Astrocyte of the cerebellum (primary cell): Measurements from ENCODE around the gene HIPK2.

ENCODE experiments used
- DNase-seq: peaks from one replicate; pipeline ENCODE4 v3.0.0-alpha.2; 2011; ENCODE audit warnings: low read depth
- H3K4me3 ChIP-seq: 2 replicates; pipeline ENCODE4 v1.5.1; 2011; ENCODE audit warnings: mild to moderate bottlenecking, low read depth, low read length, moderate library complexity
- CTCF ChIP-seq: IDR thresholded peaks from 2 replicates; pipeline ENCODE4 v1.5.1; 2012; ENCODE audit warnings: low read length, low read depth, moderate library complexity, mild to moderate bottlenecking; ENCODE audit errors: missing control alignments
- in situ Hi-C: cut with HindIII; loops from 2 replicates; pipeline ENCODE4 v1.10.0; 2017; ENCODE audit warnings: low sequenced_read_pairs

Gene HIPK2

GRCh38 chr7:139580435-139580834 lies 197.4 kb downstream of the HIPK2 start:
- in situ Hi-C loops: no loop called here
- TF ChIP-seq CTCF: no peak
- DNase-seq: no peak
- no peak overlapping the region for H3K4me3 ChIP-seq

GRCh38 chr7:139576179-139576973 lies 201.4 kb downstream of the HIPK2 start:
- H3K4me3 ChIP-seq: no peak overlapping the region
- no peak for DNase-seq
- no peak for TF ChIP-seq CTCF
- in situ Hi-C loops: no loop called here

- no peak for DNase-seq
- no peak overlapping the region for H3K4me3 ChIP-seq
- no peak for TF ChIP-seq CTCF
- in situ Hi-C loops: no loop called here
Observed at GRCh38 chr7:139575338-139575680, 202.5 kb downstream of the HIPK2 start.

- no peak for DNase-seq
- H3K4me3 ChIP-seq: no peak overlapping the region
- in situ Hi-C loops: no loop called here
- TF ChIP-seq CTCF: no peak
Observed at GRCh38 chr7:139574618-139575337, 203.0 kb downstream of the HIPK2 start.

- no peak overlapping the region for H3K4me3 ChIP-seq
- no peak for DNase-seq
- no peak for TF ChIP-seq CTCF
- in situ Hi-C loops: no loop called here
Observed at GRCh38 chr7:139573871-139574270, 203.9 kb downstream of the HIPK2 start.

- DNase-seq: no peak
- no peak for TF ChIP-seq CTCF
- H3K4me3 ChIP-seq: no peak overlapping the region
- in situ Hi-C loops: no loop called here
Observed at GRCh38 chr7:139572704-139573385, 205.0 kb downstream of the HIPK2 start.
